NOMO-1 treated with DMSO at 0.1 percent for 48 hours (cell line): ENCODE results near the gene APLN.

Source experiments
- DNase-seq: peaks from one replicate; lab custom pipeline; 2025; ENCODE audit not compliant: unreplicated experiment; lab: John Stamatoyannopoulos, UW

APLN gene, protein sequence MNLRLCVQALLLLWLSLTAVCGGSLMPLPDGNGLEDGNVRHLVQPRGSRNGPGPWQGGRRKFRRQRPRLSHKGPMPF

DNA sequence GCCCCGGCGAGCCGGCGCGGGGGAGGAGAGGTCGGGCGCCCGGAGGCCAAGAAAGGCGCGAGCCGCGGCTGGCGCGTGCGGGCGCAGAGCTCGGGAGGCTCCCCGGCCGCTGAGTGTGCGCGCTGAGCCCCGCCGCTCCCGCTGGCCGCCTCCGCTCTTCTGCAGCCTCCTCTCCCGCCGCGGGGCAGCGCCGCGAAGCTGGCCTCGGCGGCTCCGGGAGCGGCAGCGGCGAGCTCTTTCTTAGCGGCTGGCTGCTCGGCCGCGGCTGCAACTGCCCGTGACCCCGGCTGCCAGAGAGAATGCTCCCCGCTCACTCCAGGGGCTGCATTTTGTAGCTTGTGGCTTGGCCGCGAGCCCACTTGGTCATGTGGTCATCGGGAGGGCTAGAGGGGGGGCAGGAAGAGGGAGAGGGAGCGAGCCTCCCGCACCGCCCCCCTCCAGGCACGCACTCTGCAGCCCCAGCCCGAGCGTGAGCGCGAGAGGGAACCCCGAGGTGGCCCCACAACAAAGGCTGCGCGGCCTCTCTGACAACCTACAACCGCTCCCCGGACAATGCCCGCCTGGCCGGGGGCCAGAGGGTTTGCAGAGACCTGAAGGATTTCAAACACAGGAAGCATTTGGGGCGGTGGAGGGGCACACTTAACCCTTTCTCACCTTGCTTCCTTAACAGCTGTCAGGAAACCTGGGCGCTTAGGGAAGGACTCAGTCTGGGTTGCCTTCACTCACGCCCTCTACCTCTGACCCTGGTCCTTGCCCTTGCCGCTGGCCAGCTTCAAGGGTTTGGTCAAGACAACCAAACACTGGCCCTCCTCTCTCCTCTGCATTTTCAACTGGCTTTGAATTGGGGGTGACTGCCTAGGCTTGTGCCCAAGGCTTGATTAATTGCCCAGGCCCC is at the start of gene APLN:
APLN (minus strand) TSS at position 305 of the 895 bp plus-strand sequence. CDS start 326 bp downstream, outside the sequence.
- no peak for DNase-seq

DNA sequence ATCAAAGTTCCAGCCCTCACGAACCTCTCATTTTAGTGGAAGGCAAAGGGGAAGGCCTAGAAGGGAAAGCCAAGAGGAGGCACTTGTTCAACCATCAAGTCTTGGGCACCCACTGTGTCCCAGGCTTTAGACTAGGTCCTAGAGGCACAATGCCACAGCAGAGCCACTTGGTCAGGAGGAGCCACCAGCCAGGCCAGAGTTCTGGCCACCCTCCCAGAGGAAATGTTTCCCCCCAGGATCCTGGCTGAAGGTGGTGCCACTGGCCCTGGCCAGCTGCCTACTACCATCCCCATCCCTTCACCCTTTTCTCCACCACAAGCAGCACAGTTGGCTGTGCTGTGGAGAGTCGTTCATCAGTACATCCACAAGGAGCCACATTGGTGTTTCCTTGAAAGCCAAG is 49.7 kb upstream of the APLN start:
- DNase-seq: no peak

DNA sequence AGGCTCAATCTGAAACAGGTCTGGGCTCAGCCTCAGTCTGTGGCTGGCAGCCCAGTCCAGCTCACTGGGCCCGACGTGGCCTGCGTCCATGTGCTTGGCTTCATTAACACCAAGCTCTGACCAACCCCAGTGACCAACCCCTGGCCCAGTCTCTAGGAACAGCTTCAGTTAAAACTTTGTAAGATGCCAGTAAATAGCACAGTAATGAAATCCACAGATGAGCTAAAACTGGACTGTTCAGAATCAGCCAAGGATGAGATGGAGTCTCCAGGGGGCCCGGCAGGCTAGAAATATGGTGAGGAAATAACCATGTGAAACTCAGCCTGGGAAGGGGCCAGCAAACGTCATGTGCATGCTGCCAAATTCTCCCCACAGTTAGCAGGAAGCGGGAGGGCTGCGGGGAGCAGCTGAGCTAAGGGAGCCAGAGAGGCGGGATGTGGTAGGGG is 46.9 kb upstream of the APLN start:
- DNase-seq: no peak

DNA sequence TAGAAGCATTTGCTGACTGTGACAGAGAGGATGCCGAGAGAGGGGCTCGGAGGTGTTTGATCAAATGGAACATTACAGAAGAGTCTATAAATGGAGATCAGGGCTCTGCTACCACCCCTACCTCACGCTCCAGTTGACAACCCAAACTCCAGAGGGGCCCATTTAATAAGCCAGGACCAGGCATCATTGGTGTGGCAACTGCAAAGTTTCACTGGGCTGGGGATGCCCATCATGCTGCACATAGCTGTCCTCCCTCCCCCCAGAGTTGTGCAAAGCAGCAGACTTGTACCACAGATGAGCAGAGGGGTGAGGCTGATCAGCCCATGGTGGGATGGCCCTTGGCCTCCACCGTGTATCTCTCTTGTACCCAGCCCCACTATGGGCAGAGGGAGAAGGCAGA is 45.8 kb upstream of the APLN start:
- no peak for DNase-seq

- no peak for DNase-seq
Measured at GRCh38 chrX:129698150-129698549, 43.4 kb upstream of the APLN start.

- no peak for DNase-seq
Measured at GRCh38 chrX:129697204-129697829, 42.6 kb upstream of the APLN start.

- DNase-seq: no peak
Measured at GRCh38 chrX:129696463-129697155, 41.9 kb upstream of the APLN start.

- no peak for DNase-seq
Measured at GRCh38 chrX:129695937-129696336, 41.2 kb upstream of the APLN start.

GRCh38 chrX:129695535-129695934 is 40.8 kb upstream of the APLN start:
- DNase-seq: no peak

DNA sequence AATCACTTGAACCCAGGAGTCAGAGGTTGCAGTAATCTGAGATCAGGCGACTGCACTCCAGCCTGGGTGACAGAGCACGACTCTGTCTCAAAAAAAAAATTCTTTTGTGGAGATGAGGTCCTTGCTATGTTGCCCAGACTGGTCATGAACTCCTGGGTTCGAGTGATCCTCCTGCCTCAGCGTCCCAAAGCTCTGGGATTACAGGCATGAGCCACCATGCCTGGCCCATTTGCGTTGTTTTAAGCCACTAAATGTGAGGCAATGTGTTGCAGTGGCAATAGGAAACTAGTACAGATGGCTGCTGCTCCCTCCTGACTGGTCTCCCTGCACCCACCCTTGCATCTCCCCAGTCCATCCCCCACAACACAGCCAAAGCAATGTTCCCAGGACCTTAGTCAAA is 40.0 kb upstream of the APLN start:
- no peak for DNase-seq

DNA sequence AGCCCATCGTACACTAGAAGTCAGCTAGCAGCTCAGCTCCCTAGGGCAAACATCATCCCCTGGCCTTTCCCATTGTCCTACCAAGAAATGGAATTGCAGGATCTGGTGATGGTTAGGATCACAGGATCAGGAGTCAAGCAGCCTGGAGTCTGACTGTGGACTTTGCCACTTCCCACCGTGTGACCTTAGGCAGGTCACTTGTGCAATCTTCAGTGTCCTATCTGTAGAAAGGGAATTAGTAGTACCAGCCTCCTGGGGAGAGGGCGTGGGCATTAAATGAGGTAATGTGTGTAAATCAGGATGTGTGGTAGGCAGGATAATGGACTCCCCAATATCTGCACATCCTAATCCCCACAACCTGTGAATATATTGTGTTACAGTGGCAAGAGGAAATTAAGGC is 38.6 kb upstream of the APLN start:
- no peak for DNase-seq

DNA sequence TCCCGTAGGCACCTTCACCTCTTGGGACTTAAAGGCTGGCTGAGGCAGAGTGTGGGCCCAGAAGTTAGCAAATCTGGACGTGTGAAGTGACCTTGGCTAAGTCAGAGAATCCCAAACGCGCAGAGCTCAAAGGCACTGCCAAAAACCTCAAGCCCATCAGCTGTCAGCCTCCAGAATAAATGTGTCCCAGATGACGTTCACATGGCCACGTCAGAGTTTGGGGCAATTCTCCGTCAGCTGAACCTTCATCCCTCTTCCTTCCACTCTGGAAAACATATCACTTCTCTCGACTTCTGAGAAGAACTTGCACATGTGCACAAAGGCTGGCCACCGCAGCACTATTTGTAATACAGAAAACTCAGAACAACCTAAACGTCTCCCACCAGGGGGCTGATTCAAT is 35.7 kb upstream of the APLN start:
- no peak for DNase-seq

DNA sequence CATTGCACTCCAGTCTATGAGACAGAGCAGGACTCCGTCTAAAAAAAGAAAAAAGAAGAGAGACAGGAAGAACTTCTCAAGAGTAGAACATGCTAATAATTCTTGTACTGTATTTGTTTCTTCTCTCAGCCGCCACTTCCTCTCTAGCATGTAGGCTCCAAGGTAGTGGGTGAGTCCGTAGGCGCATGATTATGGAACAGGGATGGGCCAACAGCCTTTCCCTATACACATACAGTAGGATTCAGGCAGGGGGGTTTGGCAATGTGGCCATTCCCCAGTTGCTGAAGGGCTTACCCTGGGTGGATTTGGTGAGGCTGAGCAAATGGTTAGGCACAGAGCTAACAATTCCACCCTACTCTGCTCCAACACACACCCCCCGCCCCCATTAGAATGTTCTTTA is 35.0 kb upstream of the APLN start:
- no peak for DNase-seq

DNA sequence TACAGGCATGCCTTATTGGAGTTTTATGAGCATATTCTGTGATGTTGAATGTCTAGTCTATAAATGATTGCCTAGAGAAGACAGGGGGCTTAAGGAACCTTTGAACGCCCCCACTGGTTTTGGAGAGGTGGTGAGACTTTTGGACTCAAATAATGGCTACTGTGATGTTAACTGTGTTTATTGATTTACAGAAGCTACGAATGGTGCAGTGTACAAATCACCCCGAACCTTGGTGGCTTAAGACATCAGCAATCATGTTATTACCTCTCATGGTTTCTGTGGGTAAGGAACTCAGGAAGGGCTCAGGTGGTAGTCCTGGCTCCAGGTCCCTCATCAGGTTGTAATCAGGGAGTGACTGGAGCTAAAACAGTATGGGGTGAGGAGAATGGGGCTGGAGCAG is 33.3 kb upstream of the APLN start:
- DNase-seq: no peak

DNA sequence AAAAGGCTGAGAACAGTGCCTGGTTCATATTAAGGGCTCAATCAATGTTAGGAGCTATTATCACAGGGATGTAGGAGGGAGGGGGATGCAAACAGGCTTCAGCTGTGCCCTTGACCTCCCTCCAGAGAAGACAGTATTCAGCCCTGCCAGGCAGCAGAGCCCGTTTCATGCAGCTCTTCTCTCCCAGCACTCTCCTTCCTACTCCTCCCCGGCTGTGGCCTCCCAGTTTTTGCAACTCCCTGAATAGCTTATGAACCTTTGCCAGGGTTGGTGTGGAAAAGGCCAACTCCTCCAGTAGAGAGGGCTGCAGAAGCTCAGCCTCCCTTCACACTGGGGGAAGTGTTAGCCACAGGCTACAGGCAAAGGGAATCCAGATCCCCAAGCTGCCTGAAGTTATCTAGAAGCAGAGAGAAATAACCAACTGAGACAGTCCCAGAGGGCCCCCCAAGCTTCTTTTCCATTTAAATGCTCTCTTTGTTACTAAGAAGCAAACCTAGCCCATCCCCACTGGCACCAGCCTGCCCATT is 31.7 kb upstream of the APLN start:
- no peak for DNase-seq

- DNase-seq: no peak
Measured at GRCh38 chrX:129682979-129683378, 28.2 kb upstream of the APLN start.

- no peak for DNase-seq
Measured at GRCh38 chrX:129679901-129680300, 25.1 kb upstream of the APLN start.

GRCh38 chrX:129678614-129679195 is 23.9 kb upstream of the APLN start:
- DNase-seq: no peak

GRCh38 chrX:129667412-129667811 is 12.7 kb upstream of the APLN start:
- no peak for DNase-seq

DNA sequence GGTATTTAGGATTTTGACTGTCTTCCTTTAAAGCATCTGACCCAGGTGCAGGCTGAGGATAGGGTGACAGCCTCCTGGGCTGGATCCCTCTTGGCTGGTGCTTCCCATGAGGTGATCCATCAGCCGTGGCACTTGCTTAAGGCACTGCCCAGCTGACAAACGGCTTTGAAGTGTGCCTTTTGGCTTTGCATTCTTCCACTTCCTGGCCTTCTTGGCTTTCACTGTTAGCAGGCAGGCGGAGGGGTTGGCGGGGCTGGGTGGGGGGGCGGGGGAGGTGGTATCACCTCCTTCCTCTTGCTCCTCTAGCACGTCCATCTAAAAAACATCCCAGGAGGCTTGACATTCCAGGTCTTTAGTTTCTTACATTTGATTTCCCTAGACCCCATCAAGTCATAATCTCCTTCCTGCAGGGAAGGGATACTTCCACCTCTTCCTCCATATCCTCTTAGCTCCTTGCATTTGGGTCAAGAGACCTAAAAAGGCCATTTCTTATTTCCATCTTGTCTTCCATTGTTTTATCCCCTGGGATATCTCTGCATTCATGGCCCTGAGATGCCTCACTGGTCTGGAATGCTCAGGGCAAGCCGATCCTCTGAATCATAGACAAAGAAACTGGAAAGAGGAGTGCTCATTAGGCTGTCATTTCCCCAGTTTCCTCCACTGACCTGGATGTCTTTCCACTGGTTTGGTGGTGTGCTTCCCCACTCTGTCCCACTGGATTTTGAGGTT is 11.3 kb upstream of the APLN start:
- no peak for DNase-seq
